GM23338 (cell line): ENCODE measurements around the gene ICA1L. TPM values are rescaled to one million over a fixed set of nuclear protein-coding genes. Genes with fewer than 3 reads are reported as not detected.

Experiments
- CREB1 ChIP-seq: fragments of 250-450 bp; sonication (Bioruptor Pico); IDR thresholded peaks from 2 replicates; pipeline ENCODE4 v1.5.0; 2020; ENCODE audit warnings: low read depth, mild to moderate bottlenecking, moderate library complexity
- EZH2 ChIP-seq: fragments of 200-600 bp; sonication (generic); IDR thresholded peaks from one replicate; pipeline ENCODE4 v1.8.0; 2017; ENCODE audit warnings: antibody characterized with exemption, mild to moderate bottlenecking, low read depth; ENCODE audit not compliant: unreplicated experiment
- JUNB ChIP-seq: IDR thresholded peaks from one replicate; pipeline ENCODE4 v1.6.1; 2016; ENCODE audit warnings: antibody characterized with exemption; ENCODE audit not compliant: unreplicated experiment
- REST ChIP-seq: IDR thresholded peaks from one replicate; pipeline ENCODE4 v1.6.1; 2018; ENCODE audit warnings: antibody characterized with exemption; ENCODE audit not compliant: unreplicated experiment
- STAT1 ChIP-seq: IDR thresholded peaks from one replicate; pipeline ENCODE4 v1.6.1; 2016; ENCODE audit warnings: antibody characterized with exemption; ENCODE audit not compliant: unreplicated experiment
- ZNF331 ChIP-seq: fragments of 250-450 bp; sonication (Bioruptor Pico); IDR thresholded peaks from 2 replicates; pipeline ENCODE4 v1.5.0; 2020; ENCODE audit warnings: low read depth, mild to moderate bottlenecking, moderate library complexity
- polyA plus RNA-seq: library from polyadenylated mRNA; unstranded; fragments of >200 nt; fragmentation: Nextera tagmentation; extraction: Ambion mirVana; gene quantifications from 2 replicates; pipeline ENCODE4 v1.2.1, GENCODE V29; 2016
- total RNA-seq: library from RNA; depleted of rRNA; stranded (reverse); fragments of >200 nt; shearing (Covaris generic); gene quantifications from 2 replicates; pipeline ENCODE4 v1.2.3, GENCODE V29; 2014
- TF ChIP-seq, protein P1 (sequence below): fragments of 250-450 bp; sonication (Bioruptor Pico); IDR thresholded peaks from 2 replicates; pipeline ENCODE4 v1.5.0; 2020; ENCODE audit warnings: mild to moderate bottlenecking, moderate library complexity

The ICA1L gene
- total and polyA plus RNA-seq, 2 experiments from 2014 or later = 1.6 to 7.2 TPM

GRCh38 chr2:202813387-202813786, 58.2 kb downstream of the ICA1L start (continued):
- no peak for TF ChIP-seq REST
- TF ChIP-seq EZH2 = no peak
- TF ChIP-seq JUNB = no peak
- TF ChIP-seq STAT1 = no peak
- TF ChIP-seq, protein P1, sequence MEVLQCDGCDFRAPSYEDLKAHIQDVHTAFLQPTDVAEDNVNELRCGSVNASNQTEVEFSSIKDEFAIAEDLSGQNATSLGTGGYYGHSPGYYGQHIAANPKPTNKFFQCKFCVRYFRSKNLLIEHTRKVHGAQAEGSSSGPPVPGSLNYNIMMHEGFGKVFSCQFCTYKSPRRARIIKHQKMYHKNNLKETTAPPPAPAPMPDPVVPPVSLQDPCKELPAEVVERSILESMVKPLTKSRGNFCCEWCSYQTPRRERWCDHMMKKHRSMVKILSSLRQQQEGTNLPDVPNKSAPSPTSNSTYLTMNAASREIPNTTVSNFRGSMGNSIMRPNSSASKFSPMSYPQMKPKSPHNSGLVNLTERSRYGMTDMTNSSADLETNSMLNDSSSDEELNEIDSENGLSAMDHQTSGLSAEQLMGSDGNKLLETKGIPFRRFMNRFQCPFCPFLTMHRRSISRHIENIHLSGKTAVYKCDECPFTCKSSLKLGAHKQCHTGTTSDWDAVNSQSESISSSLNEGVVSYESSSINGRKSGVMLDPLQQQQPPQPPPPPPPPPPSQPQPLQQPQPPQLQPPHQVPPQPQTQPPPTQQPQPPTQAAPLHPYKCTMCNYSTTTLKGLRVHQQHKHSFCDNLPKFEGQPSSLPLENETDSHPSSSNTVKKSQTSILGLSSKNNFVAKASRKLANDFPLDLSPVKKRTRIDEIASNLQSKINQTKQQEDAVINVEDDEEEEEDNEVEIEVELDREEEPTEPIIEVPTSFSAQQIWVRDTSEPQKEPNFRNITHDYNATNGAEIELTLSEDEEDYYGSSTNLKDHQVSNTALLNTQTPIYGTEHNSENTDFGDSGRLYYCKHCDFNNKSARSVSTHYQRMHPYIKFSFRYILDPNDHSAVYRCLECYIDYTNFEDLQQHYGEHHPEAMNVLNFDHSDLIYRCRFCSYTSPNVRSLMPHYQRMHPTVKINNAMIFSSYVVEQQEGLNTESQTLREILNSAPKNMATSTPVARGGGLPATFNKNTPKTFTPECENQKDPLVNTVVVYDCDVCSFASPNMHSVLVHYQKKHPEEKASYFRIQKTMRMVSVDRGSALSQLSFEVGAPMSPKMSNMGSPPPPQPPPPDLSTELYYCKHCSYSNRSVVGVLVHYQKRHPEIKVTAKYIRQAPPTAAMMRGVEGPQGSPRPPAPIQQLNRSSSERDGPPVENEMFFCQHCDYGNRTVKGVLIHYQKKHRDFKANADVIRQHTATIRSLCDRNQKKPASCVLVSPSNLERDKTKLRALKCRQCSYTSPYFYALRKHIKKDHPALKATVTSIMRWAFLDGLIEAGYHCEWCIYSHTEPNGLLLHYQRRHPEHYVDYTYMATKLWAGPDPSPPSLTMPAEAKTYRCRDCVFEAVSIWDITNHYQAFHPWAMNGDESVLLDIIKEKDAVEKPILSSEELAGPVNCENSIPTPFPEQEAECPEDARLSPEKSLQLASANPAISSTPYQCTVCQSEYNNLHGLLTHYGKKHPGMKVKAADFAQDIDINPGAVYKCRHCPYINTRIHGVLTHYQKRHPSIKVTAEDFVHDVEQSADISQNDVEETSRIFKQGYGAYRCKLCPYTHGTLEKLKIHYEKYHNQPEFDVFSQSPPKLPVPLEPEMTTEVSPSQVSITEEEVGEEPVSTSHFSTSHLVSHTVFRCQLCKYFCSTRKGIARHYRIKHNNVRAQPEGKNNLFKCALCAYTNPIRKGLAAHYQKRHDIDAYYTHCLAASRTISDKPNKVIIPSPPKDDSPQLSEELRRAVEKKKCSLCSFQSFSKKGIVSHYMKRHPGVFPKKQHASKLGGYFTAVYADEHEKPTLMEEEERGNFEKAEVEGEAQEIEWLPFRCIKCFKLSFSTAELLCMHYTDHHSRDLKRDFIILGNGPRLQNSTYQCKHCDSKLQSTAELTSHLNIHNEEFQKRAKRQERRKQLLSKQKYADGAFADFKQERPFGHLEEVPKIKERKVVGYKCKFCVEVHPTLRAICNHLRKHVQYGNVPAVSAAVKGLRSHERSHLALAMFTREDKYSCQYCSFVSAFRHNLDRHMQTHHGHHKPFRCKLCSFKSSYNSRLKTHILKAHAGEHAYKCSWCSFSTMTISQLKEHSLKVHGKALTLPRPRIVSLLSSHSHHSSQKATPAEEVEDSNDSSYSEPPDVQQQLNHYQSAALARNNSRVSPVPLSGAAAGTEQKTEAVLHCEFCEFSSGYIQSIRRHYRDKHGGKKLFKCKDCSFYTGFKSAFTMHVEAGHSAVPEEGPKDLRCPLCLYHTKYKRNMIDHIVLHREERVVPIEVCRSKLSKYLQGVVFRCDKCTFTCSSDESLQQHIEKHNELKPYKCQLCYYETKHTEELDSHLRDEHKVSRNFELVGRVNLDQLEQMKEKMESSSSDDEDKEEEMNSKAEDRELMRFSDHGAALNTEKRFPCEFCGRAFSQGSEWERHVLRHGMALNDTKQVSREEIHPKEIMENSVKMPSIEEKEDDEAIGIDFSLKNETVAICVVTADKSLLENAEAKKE = no peak
- TF ChIP-seq ZNF331 (CRISPR knock-in tag) = no peak
- no peak for TF ChIP-seq CREB1 (CRISPR knock-in tag)
